ENCODE measurements around the gene MIF.
"Not testable (repeated sequence)": the region's sequence is repeated elsewhere in the genome, so short reads cannot be mapped to it uniquely, and the experiment has no call there.

- not testable (repeated sequence) for TF ChIP-seq HOXA7 (CRISPR knock-in tag; IDR thresholded peaks at IDR 0.05); CTCF (IDR thresholded peaks at IDR 0.05); EHF (CRISPR knock-in tag; IDR thresholded peaks at IDR 0.05); SMC3 (IDR thresholded peaks at IDR 0.05); CBX2 (IDR thresholded peaks at IDR 0.05; ENCODE audit: borderline replicate concordance, low read depth)
Observed at GRCh38 chr22:23907423-23907822, 13.2 kb downstream of the MIF start.
